H1 (cell line): ENCODE data around the gene SFT2D1. TPM values are rescaled to one million over a fixed set of nuclear protein-coding genes. Genes with fewer than 3 reads are reported as not detected.

Source experiments
- CTCF ChIA-PET: fragments of 300-600 bp; sonication (Branson Sonifier 250); formaldehyde crosslinking; loops from one replicate; lab custom pipeline; 2021; ENCODE audit not compliant: partially characterized antibody; lab: Charles Lee
- POLR2A ChIA-PET: fragments of 300-600 bp; sonication (Branson Sonifier 250); formaldehyde crosslinking; loops from one replicate; lab custom pipeline; 2021; ENCODE audit warnings: inconsistent platforms; ENCODE audit not compliant: partially characterized antibody; lab: Charles Lee
- DNase-seq, 2 experiments: peaks; one replicate each; pipeline versions ENCODE4 v3.0.0 to v3.0.0-alpha.2; 2010 to 2022; ENCODE audit warnings: low spot score in 2 of 2, low read depth in 1 of 2, mixed read lengths in 1 of 2
- FAIRE-seq: peaks from 2 replicates; lab custom pipeline; 2011; peaks lifted over from hg19 to GRCh38; lab: Jason Lieb, UNC
- H2AFZ ChIP-seq: 2 replicates; pipeline ENCODE4 v1.8.1; 2012; ENCODE audit warnings: low read length, inconsistent platforms
- H2AK5ac ChIP-seq: 2 replicates; pipeline ENCODE4 v1.6.1; 2013; ENCODE audit warnings: low read depth, low read length
- H2BK120ac ChIP-seq: replicated peaks from 2 replicates; pipeline ENCODE3; 2013; ENCODE audit warnings: low read depth, low read length, inconsistent platforms
- H2BK12ac ChIP-seq: 2 replicates; pipeline ENCODE4 v1.6.1; 2013; ENCODE audit warnings: low read depth, low read length
- H2BK15ac ChIP-seq: 2 replicates; pipeline ENCODE4 v1.6.1; 2013; ENCODE audit warnings: low read length
- H2BK20ac ChIP-seq: 2 replicates; pipeline ENCODE4 v1.6.1; 2013; ENCODE audit warnings: low read length
- H2BK5ac ChIP-seq: 2 replicates; pipeline ENCODE4 v1.6.1; 2013; ENCODE audit warnings: low read depth, low read length
- H3K14ac ChIP-seq: 2 replicates; pipeline ENCODE4 v1.6.1; 2013; ENCODE audit warnings: inconsistent platforms; ENCODE audit not compliant: insufficient read length
- H3K18ac ChIP-seq: 2 replicates; pipeline ENCODE4 v1.6.1; 2013; ENCODE audit warnings: low read length; ENCODE audit errors: extremely low read depth
- H3K23ac ChIP-seq: 2 replicates; pipeline ENCODE4 v1.6.1; 2013; ENCODE audit warnings: inconsistent platforms; ENCODE audit not compliant: insufficient read length
- H3K23me2 ChIP-seq: 2 replicates; pipeline ENCODE4 v1.6.1; 2013; ENCODE audit warnings: low read depth, low read length
- H3K27ac ChIP-seq: 2 replicates; pipeline ENCODE4 v1.6.1; 2011; ENCODE audit warnings: low read depth, low read length, inconsistent platforms
- H3K27me3 ChIP-seq, 4 experiments: replicated peaks in 1 of 4; 1 replicate in 1 of 4; 2 replicates in 3 of 4; pipeline versions ENCODE4 v1.6.1 to v1.8.1; 2011 to 2013; ENCODE audit warnings: low read length in 3 of 4, mild to moderate bottlenecking in 3 of 4, inconsistent platforms in 2 of 4, mixed read lengths in 2 of 4, moderate library complexity in 1 of 4; ENCODE audit not compliant: control insufficient read depth in 3 of 4, insufficient read depth in 3 of 4; ENCODE audit errors: extremely low read depth in 1 of 4
- H3K36me3 ChIP-seq, 4 experiments: 2 replicates each; pipeline versions ENCODE4 v1.6.1 to v1.8.1; 2011 to 2013; ENCODE audit warnings: mild to moderate bottlenecking in 4 of 4, low read length in 3 of 4, moderate library complexity in 2 of 4, control low read depth in 1 of 4, inconsistent platforms in 1 of 4; ENCODE audit not compliant: insufficient read depth in 4 of 4, control insufficient read depth in 2 of 4
- H3K4ac ChIP-seq: replicated peaks from 2 replicates; pipeline ENCODE3; 2013; ENCODE audit warnings: low read length, low read depth, mixed read lengths, inconsistent platforms; ENCODE audit not compliant: insufficient read length
- H3K4me1 ChIP-seq, 4 experiments: replicated peaks in 1 of 4; 1 replicate in 1 of 4; 2 replicates in 3 of 4; pipeline versions ENCODE4 v1.6.1 to v1.8.1; 2011 to 2013; ENCODE audit warnings: low read length in 3 of 4, inconsistent platforms in 2 of 4, mixed read lengths in 1 of 4; ENCODE audit not compliant: insufficient read depth in 4 of 4, control insufficient read depth in 3 of 4
- H3K4me2 ChIP-seq, 2 experiments: 2 replicates each; pipeline versions ENCODE4 v1.6.1 to v1.8.1; 2011 to 2013; ENCODE audit warnings: low read depth in 2 of 2, low read length in 2 of 2, control low read depth in 1 of 2, inconsistent platforms in 1 of 2, mild to moderate bottlenecking in 1 of 2; ENCODE audit not compliant: insufficient read depth in 1 of 2
- H3K4me3 ChIP-seq, 4 experiments: fragments of 200-600, 300-600 bp in 1 of 4; sonication (generic), shearing (Covaris generic), sonication (Bioruptor Twin) in 1 of 4; 2 replicates each; pipeline versions ENCODE4 v1.5.1 to v1.8.1; 2011 to 2016; ENCODE audit warnings: low read length in 4 of 4, low read depth in 3 of 4, control low read depth in 2 of 4, inconsistent platforms in 2 of 4, mild to moderate bottlenecking in 2 of 4, mixed read lengths in 1 of 4, moderate library complexity in 1 of 4; ENCODE audit not compliant: insufficient read depth in 2 of 4; ENCODE audit errors: extremely low read depth in 1 of 4
- H3K56ac ChIP-seq: replicated peaks from 2 replicates; pipeline ENCODE3; 2013; ENCODE audit warnings: low read depth, mild to moderate bottlenecking, mixed read lengths, low read length, inconsistent platforms; ENCODE audit not compliant: insufficient read length
- H3K79me1 ChIP-seq: 2 replicates; pipeline ENCODE4 v1.6.1; 2013; ENCODE audit warnings: low read depth, low read length, control low read depth
- H3K79me2 ChIP-seq, 2 experiments: 2 replicates each; pipeline versions ENCODE4 v1.6.1 to v1.8.1; 2012 to 2013; ENCODE audit warnings: low read length in 2 of 2, mild to moderate bottlenecking in 2 of 2, inconsistent platforms in 1 of 2; ENCODE audit not compliant: insufficient read depth in 2 of 2, control insufficient read depth in 1 of 2
- H3K9ac ChIP-seq, 4 experiments: replicated peaks in 1 of 4; 1 replicate in 1 of 4; 2 replicates in 3 of 4; pipeline versions ENCODE4 v1.6.1 to v1.8.1; 2011 to 2013; ENCODE audit warnings: low read depth in 3 of 4, low read length in 3 of 4, control low read depth in 2 of 4, mild to moderate bottlenecking in 2 of 4, moderate library complexity in 2 of 4, inconsistent platforms in 1 of 4; ENCODE audit errors: extremely low read depth in 1 of 4
- H3K9me3 ChIP-seq, 2 experiments: 2 replicates each; pipeline versions ENCODE4 v1.6.1 to v1.8.1; 2012 to 2013; ENCODE audit warnings: mild to moderate bottlenecking in 2 of 2, moderate library complexity in 2 of 2, control low read depth in 1 of 2, inconsistent platforms in 1 of 2, low read depth in 1 of 2, low read length in 1 of 2, mixed read lengths in 1 of 2; ENCODE audit not compliant: insufficient read depth in 2 of 2
- H4K20me1 ChIP-seq, 2 experiments: replicated peaks in 1 of 2; 2 replicates each; pipeline versions ENCODE3 to v1.8.1; 2011 to 2013; ENCODE audit warnings: inconsistent platforms in 2 of 2, low read length in 2 of 2, mild to moderate bottlenecking in 1 of 2; ENCODE audit not compliant: insufficient read depth in 2 of 2, control insufficient read depth in 1 of 2
- H4K5ac ChIP-seq: 2 replicates; pipeline ENCODE4 v1.6.1; 2013; ENCODE audit warnings: low read length, low read depth, mixed read lengths, inconsistent platforms; ENCODE audit not compliant: insufficient read length
- H4K8ac ChIP-seq: 2 replicates; pipeline ENCODE4 v1.8.0; 2013; ENCODE audit warnings: mild to moderate bottlenecking, moderate library complexity, low read length, inconsistent platforms; ENCODE audit not compliant: insufficient read depth; ENCODE audit errors: extremely low read depth
- H4K91ac ChIP-seq: replicated peaks from 2 replicates; pipeline ENCODE3; 2013; ENCODE audit warnings: low read length, mixed read lengths, inconsistent platforms; ENCODE audit not compliant: insufficient read length
- CREB1 ChIP-seq: IDR thresholded peaks from 2 replicates; pipeline ENCODE4 v1.6.1; 2012; ENCODE audit warnings: inconsistent platforms
- PHF8 ChIP-seq: fragments of 200-600 bp; sonication (generic); conservative IDR thresholded peaks from 2 replicates; pipeline ENCODE4 v1.7.1; 2012; ENCODE audit warnings: low read depth, mild to moderate bottlenecking, inconsistent platforms, low read length, moderate library complexity
- POU5F1 ChIP-seq: IDR thresholded peaks from 2 replicates; pipeline ENCODE4 v1.6.1; 2011; ENCODE audit warnings: low read depth, mild to moderate bottlenecking, low read length, moderate library complexity
- SP4 ChIP-seq: IDR thresholded peaks from 2 replicates; pipeline ENCODE4 v1.6.1; 2012; ENCODE audit warnings: low read length, inconsistent platforms
- TEAD4 ChIP-seq: IDR thresholded peaks from 2 replicates; pipeline ENCODE4 v1.6.1; 2012; ENCODE audit warnings: low read depth, low read length, inconsistent platforms, mixed read lengths
- WGBS, 2 experiments: shearing (Covaris generic) in 1 of 2; methylation state at CpG; one replicate each; pipeline versions ENCODE4 v1.1.6 to v1.1.7; 2013 to 2015; ENCODE audit warnings: low lambda C conversion rate in 2 of 2, mixed read lengths in 2 of 2, inconsistent platforms in 1 of 2, low coverage in 1 of 2, missing lambda C conversion rate in 1 of 2; ENCODE audit not compliant: insufficient replicate concordance in 2 of 2, insufficient coverage in 1 of 2, insufficient read length in 1 of 2; ENCODE audit errors: extremely low coverage in 1 of 2, missing lambda C conversion rate in 1 of 2; 5-methylcytosine and 5-hydroxymethylcytosine counted together
- polyA plus RNA-seq, 7 experiments: library from polyadenylated mRNA; depleted of rRNA in 3 of 7; stranded (reverse) in 5 of 7; unstranded in 2 of 7; fragments of >200 nt in 5 of 7; fragments of 200-250 nt in 2 of 7; gene quantifications; 1 replicate in 5 of 7; 2 replicates in 1 of 7; 4 replicates in 1 of 7; pipeline versions ENCODE4 v1.2.1 to v1.2.3, GENCODE V29; 2011 to 2013; ENCODE audit warnings: missing spikeins in 2 of 7, mixed read lengths in 2 of 7
- total RNA-seq: library from RNA; stranded (reverse); fragmentation: NEBNext Ultra II Directional; extraction: Animal tissue kit (Norgen Biotek cat#: 25700); gene quantifications from 2 replicates; pipeline ENCODE4 v1.2.1, GENCODE V29; 2021

The SFT2D1 gene
- total and polyA plus RNA-seq, 2 of the 8 experiments (the other 6 are each of a cell fraction or from before 2014, with no cell fraction given) = 52.3 to 76.1 TPM

GRCh38 chr6:166379103-166379586 is 36.8 kb upstream of the SFT2D1 start:
- no peak for FAIRE-seq
- Histone ChIP-seq H3K36me3 (no peaks in the 10 kb centered on the region), H3K23me2 (peaks cover 7% of the 10 kb centered on the region), H2AK5ac (no peak overlapping the region), H3K14ac (no peak overlapping the region), H4K91ac (no peak overlapping the region), H2BK15ac (no peak overlapping the region), H2AFZ (no peak overlapping the region), H3K23ac (no peak overlapping the region), H2BK5ac (no peak overlapping the region), H3K79me2 (0 out of 4 replicates have a peak, but pooled peaks cover 0 to 4% of the 10 kb centered on the region in 2 experiments), H3K79me1 (no peaks in the 10 kb centered on the region; the same call in 1 of the 2 replicates), H3K9me3 (no peaks in the 10 kb centered on the region), H3K27me3 (no peaks in the 10 kb centered on the region), H2BK120ac (no peak overlapping the region), H3K4ac (no peak overlapping the region), H3K56ac (no peak overlapping the region), H3K9ac (no peak overlapping the region), H2BK12ac (no peak overlapping the region), H4K5ac (no peak overlapping the region), H3K4me2 (no peak overlapping the region), H4K8ac (no peak overlapping the region), H3K4me3 (no peak overlapping the region), H3K4me1 (peaks cover 0 to 4% (median 1%) of the 10 kb centered on the region in 4 experiments; a peak in 3 of 7 replicates), H2BK20ac (no peak overlapping the region), H3K18ac (no peak overlapping the region), H3K27ac (no peak overlapping the region), H4K20me1 (peaks cover 0 to 3% of the 10 kb centered on the region in 2 experiments)
- no peak for TF ChIP-seq TEAD4
- TF ChIP-seq CREB1 = no peak
- TF ChIP-seq POU5F1 = no peak
- no peak for TF ChIP-seq SP4
- no peak for TF ChIP-seq PHF8
- ChIA-PET POLR2A (interaction anchor here (1.5 kb wide), 1 partner anchor 35 kb away, joined by 4 read pairs; no protein-coding TSS in a partner anchor), CTCF (interaction anchor here (1.0 to 6.4 kb wide), 11 partner anchors 9 to 105 kb away, joined by 3 to 88 read pairs (median 8); partner anchors contain the start of gene PRR18)
- WGBS, 2 experiments = 77% methylated on average over 1 of the region's 1 CpG; no CpG with 5 or more reads in 1 of the 2 experiments
- no peak for DNase-seq
